ENCODE results near the gene MAST3.

The MAST3 gene

GRCh38 chr19:18110609-18111232 is 13.1 kb downstream of the MAST3 start:
- in situ Hi-C loops (cut with MboI; ENCODE audit: low sequenced_read_pairs), result no loop called here

GRCh38 chr19:18112989-18113478 is 15.5 kb downstream of the MAST3 start:
- in situ Hi-C loops (cut with MboI; ENCODE audit: low sequenced_read_pairs), result no loop called here

GRCh38 chr19:18113827-18114226 is 16.2 kb downstream of the MAST3 start:
- in situ Hi-C loops (cut with MboI; ENCODE audit: low sequenced_read_pairs), result no loop called here

GRCh38 chr19:18114483-18114882 is 16.9 kb downstream of the MAST3 start:
- in situ Hi-C loops (cut with MboI; ENCODE audit: low sequenced_read_pairs), result no loop called here

- in situ Hi-C loops (cut with MboI; ENCODE audit: low sequenced_read_pairs), result no loop called here
Measured at GRCh38 chr19:18117364-18117691, 19.8 kb downstream of the MAST3 start.

- in situ Hi-C loops (cut with MboI; ENCODE audit: low sequenced_read_pairs), result no loop called here
Measured at GRCh38 chr19:18117692-18118378, 20.3 kb downstream of the MAST3 start.

GRCh38 chr19:18118420-18119012 is 20.9 kb downstream of the MAST3 start:
- in situ Hi-C loops (cut with MboI; ENCODE audit: low sequenced_read_pairs), result no loop called here

- in situ Hi-C loops (cut with MboI; ENCODE audit: low sequenced_read_pairs), result no loop called here
Measured at GRCh38 chr19:18119013-18119716, 21.6 kb downstream of the MAST3 start.

GRCh38 chr19:18119717-18120105 is 22.1 kb downstream of the MAST3 start:
- in situ Hi-C loops (cut with MboI; ENCODE audit: low sequenced_read_pairs), result no loop called here

GRCh38 chr19:18120127-18120526 is 22.5 kb downstream of the MAST3 start:
- in situ Hi-C loops (cut with MboI; ENCODE audit: low sequenced_read_pairs), result no loop called here

- in situ Hi-C loops (cut with MboI; ENCODE audit: low sequenced_read_pairs), result no loop called here
Measured at GRCh38 chr19:18121166-18121565, 23.6 kb downstream of the MAST3 start.

- in situ Hi-C loops (cut with MboI; ENCODE audit: low sequenced_read_pairs), result no loop called here
Measured at GRCh38 chr19:18122424-18122823, 24.8 kb downstream of the MAST3 start.

- in situ Hi-C loops (cut with MboI; ENCODE audit: low sequenced_read_pairs), result no loop called here
Measured at GRCh38 chr19:18122860-18123795, 25.6 kb downstream of the MAST3 start.

- in situ Hi-C loops (cut with MboI; ENCODE audit: low sequenced_read_pairs), result no loop called here
Measured at GRCh38 chr19:18123819-18124218, 26.2 kb downstream of the MAST3 start.

GRCh38 chr19:18126097-18126496 is 28.5 kb downstream of the MAST3 start:
- in situ Hi-C loops (cut with MboI; ENCODE audit: low sequenced_read_pairs), result no loop called here

GRCh38 chr19:18128044-18128443 is 30.5 kb downstream of the MAST3 start:
- in situ Hi-C loops (cut with MboI; ENCODE audit: low sequenced_read_pairs), result no loop called here

- in situ Hi-C loops (cut with MboI; ENCODE audit: low sequenced_read_pairs), result no loop called here
Measured at GRCh38 chr19:18128805-18129204, 31.2 kb downstream of the MAST3 start.

- in situ Hi-C loops (cut with MboI; ENCODE audit: low sequenced_read_pairs), result no loop called here
Measured at GRCh38 chr19:18130523-18131242, 33.1 kb downstream of the MAST3 start.

GRCh38 chr19:18131841-18132596 is 34.4 kb downstream of the MAST3 start:
- in situ Hi-C loops (cut with MboI; ENCODE audit: low sequenced_read_pairs), result no loop called here
